RWPE2 (cell line): ENCODE results near the gene NELFB.
A peak's percentile ranks its signal among the peaks of the same experiment; 100 is the strongest.

Experiments used
- ATAC-seq: fragments of 200-7000 bp; cut with Tn5 transposase; 3 replicates; pipeline ENCODE4 v1.9.1; 2021; ENCODE audit warnings: low read depth
- DNase-seq: peaks from one replicate; pipeline ENCODE4 v3.0.0-alpha.2; 2020; ENCODE audit warnings: low spot score
- H3K27ac ChIP-seq: fragments of 450-650 bp; 2 replicates; pipeline ENCODE4 v1.5.1; 2017; ENCODE audit warnings: mild to moderate bottlenecking; ENCODE audit not compliant: poor library complexity, severe bottlenecking
- H3K27me3 ChIP-seq: fragments of 250-450 bp; sonication (Bioruptor Pico); 2 replicates; pipeline ENCODE4 v1.5.1; 2021; ENCODE audit warnings: mild to moderate bottlenecking, moderate library complexity; ENCODE audit not compliant: insufficient read depth, poor library complexity, severe bottlenecking
- H3K36me3 ChIP-seq: fragments of 250-450 bp; sonication (Bioruptor Pico); 2 replicates; pipeline ENCODE4 v1.5.1; 2020; ENCODE audit warnings: low read depth, mild to moderate bottlenecking, moderate library complexity
- H3K4me1 ChIP-seq: fragments of 250-450 bp; sonication (Bioruptor Pico); 2 replicates; pipeline ENCODE4 v1.5.1; 2021; ENCODE audit warnings: mild to moderate bottlenecking, moderate library complexity; ENCODE audit not compliant: insufficient read depth, poor library complexity, severe bottlenecking
- H3K4me3 ChIP-seq: fragments of 250-450 bp; sonication (Bioruptor Pico); 2 replicates; pipeline ENCODE4 v1.5.1; 2021; ENCODE audit warnings: mild to moderate bottlenecking, moderate library complexity; ENCODE audit not compliant: severe bottlenecking
- H3K9me3 ChIP-seq: fragments of 250-450 bp; sonication (Bioruptor Pico); 2 replicates; pipeline ENCODE4 v1.5.1; 2021; ENCODE audit warnings: mild to moderate bottlenecking, moderate library complexity; ENCODE audit not compliant: severe bottlenecking
- CTCF ChIP-seq: fragments of 450-650 bp; IDR thresholded peaks from one replicate; pipeline ENCODE4 v1.5.1; 2017; ENCODE audit warnings: mild to moderate bottlenecking, moderate library complexity; ENCODE audit not compliant: poor library complexity, severe bottlenecking

NELFB gene

DNA sequence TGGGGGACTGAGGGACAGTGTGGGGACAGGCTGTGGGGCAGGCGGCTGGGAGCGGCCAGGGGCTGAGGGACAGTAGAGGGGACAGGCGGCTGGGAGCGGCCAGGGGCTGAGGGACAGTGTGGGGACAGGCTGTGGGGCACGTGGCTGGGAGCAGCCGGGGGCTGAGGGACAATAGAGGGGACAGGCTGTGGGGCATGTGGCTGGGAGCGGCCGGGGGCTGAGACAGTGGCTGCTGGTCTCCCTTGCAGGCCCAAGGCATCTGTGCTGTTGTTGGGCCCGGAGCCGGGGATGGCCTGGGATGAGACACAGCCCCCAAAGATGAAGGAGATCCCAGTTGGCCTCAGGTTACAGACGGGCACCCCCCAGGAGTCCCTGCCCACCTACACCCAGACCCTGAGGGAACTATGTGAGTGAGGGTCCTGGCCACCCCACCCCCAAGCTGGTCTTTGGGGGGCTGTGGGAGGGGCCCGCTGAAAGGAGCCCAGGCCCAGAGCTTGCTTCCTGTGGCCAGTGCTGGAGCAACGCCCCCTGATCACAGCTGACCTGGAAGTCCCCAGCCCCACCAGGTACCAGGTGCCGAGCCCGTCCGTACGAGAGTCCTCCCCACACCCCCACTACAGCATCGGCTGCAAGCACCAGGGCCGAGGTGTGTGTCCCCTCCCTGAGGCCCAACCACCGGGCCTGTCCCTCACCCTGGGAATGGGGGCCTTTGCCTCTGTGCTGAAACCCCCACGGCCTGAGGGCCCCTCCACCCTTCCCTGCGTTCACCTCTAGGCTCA, 3.4 kb upstream of the NELFB start:
- DNase-seq (no peak), ATAC-seq (no peak)
- Histone ChIP-seq H3K9me3 (no peaks in the 10 kb centered on the region), H3K4me1 (peaks cover 7% of the 10 kb centered on the region), H3K27me3 (no peaks in the 10 kb centered on the region), H3K36me3 (peaks cover 7% of the 10 kb centered on the region), H3K27ac (no peak overlapping the region), H3K4me3 (no peak overlapping the region)
- TF ChIP-seq CTCF: no peak

DNA sequence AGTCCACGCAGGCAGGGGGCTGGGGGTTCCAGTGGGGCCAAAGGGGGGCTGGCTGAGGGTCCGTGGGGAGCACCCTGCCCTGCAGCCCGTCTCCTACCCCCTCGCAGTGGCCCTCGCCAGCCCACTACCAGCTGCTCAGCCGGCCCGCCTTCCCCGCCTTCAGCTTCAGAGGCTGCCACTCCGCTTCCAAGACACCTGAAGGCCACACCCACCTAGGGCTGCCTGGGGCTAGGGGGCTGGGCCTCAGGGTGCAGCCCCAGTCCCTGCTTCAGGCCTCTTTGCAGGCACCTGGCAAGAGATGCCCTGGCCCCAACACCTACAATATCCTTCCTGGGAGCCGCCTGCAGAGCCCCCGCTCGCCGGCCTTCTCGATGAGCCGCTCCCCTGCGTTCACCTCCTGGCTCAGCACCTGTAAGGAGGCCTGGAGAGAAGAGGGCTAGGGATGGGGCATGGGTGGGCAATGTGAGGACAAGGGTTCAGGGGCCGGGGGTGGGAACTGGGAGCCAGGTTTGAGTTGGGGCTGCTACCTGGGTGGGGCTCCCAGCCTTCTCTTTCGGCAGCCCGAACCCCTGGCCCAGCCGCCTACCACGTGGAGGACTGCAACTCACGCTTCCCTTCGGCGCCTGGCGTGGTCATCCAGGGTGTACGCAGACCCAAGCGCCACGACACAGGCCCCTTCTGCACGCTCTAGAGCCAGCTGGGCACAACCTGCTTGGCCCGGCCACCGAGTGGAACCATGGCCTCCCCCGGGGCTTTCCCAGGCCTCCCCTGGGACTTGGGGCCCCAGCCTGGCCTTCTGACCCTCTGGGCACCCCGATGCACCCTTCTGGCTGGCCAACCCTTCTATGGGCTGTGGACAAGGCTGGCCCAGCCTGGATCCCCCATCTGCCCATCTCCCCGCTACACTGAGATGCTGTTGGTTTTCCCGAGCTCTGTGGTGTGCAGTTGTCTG, 2.3 kb upstream of the NELFB start:
- Histone ChIP-seq H3K4me3 (no peak overlapping the region), H3K27ac (no peak overlapping the region)

DNA sequence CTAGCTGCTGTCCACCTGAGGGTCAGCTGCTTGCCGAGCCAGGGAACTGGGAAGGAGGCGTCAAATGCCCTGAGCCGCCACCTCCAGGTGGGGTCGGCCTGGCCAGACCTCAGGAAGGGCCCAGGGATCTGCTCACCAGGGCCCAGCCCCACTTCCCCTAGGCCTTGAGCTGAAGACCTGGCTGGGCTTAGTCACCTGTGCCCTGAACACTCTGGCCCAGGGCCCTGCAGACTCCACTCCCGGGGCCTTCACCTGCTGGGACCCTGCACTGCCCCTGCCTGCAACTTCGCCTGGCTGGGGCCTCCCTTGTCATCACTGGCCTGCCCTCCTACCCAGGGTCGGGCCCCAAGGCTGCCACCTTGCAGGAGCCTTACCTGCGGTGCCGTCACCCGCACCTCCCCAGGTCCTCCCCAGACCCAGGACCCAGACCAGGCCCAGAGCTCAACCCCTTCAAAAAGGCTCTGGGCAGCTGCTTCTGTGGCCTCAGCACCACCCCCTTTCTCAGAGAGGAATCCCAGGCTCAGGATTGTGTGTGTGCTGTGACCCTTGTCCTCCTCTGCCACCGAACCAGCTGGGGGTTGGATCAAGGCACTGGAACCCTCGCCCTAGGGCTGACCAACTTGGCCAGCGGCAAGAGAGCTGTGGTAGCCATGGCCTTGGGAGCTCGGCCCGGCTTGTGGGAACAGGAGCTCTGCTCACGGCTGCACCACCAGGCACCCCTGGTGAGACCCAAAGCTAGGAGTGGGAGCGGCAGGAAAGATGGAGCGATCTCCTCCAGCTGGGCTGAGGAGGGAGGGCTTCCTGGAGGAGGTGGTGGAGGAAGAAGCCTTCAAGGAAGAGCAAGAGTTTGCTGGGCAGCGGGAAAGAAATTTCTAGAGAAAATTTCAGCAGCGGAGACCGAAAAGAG, 1.2 kb upstream of the NELFB start:
- Histone ChIP-seq H3K4me1 (peaks cover 7% of the 10 kb centered on the region), H3K27me3 (no peaks in the 10 kb centered on the region), H3K36me3 (peaks cover 27% of the 10 kb centered on the region), H3K27ac (peak overlapping the region; percentile 68), H3K4me3 (peak overlapping the region; percentile 99), H3K9me3 (no peaks in the 10 kb centered on the region)
- no peak for DNase-seq
- no peak for TF ChIP-seq CTCF
- 0 out of 3 replicates have a peak, but pooled peaks have one; percentile 8 for ATAC-seq

More for the DNA sequence above, 2.3 kb upstream of the NELFB start:
- peaks cover 15% of the 10 kb centered on the region for H3K36me3 ChIP-seq
- ATAC-seq (peak; percentile 18; the same call in 1 of the 3 replicates), DNase-seq (no peak)
- TF ChIP-seq CTCF: no peak
- H3K9me3 ChIP-seq: no peaks in the 10 kb centered on the region
- peaks cover 7% of the 10 kb centered on the region for H3K4me1 ChIP-seq
- no peaks in the 10 kb centered on the region for H3K27me3 ChIP-seq

DNA sequence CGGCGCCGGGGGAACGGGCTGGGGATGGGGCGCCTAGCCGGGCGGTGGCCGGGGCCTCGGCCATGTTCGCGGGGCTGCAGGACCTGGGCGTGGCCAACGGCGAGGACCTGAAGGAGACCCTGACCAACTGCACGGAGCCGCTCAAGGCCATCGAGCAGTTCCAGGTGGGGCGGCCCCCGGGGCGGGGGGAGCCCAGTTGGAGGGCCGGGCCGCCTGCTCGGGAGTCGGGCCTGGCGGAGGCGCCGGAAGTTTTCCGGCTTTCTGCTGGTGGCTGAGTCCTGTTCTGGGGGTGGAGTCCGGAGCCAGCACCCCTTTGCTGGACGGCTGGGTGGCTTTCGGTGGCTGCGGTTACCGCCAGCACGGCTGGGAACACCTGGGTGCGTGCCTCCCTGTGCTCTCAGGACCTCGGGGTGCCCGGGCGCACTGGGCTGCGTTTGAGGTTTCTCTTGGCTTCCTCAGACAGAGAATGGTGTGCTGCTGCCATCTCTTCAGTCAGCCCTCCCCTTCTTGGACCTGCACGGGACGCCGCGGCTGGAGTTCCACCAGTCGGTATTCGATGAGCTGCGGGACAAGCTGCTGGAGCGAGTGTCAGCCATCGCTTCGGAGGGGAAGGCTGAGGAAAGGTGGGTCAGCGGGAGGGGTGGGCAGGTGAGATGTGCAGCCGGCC, 454 bp downstream of the NELFB start:
- H3K9me3 ChIP-seq: no peaks in the 10 kb centered on the region
- DNase-seq (no peak), ATAC-seq (peak; percentile 7)
- peak overlapping the region; percentile 68 for H3K27ac ChIP-seq
- H3K27me3 ChIP-seq: no peaks in the 10 kb centered on the region
- TF ChIP-seq CTCF: no peak
- H3K4me3 ChIP-seq: peak overlapping the region; percentile 99
- H3K36me3 ChIP-seq: peaks cover 31% of the 10 kb centered on the region
- peaks cover 7% of the 10 kb centered on the region for H3K4me1 ChIP-seq
